K562 (cell line): ENCODE data around the gene CCNDBP1. TPM values are rescaled to one million over a fixed set of nuclear protein-coding genes. Genes with fewer than 3 reads are reported as not detected.

Experiments used
- ATAC-seq: fragments of 200-7000 bp; cut with Tn5 transposase; 3 replicates; pipeline ENCODE4 v1.9.1; 2020; ENCODE audit warnings: moderate library complexity
- BruUV-seq: library from RNA; stranded (reverse); fragments of 400-500 nt; replicated peaks from 2 replicates; lab custom pipeline; 2021; lab: Mats Ljungman, UMichigan
- CTCF ChIA-PET: fragments of 300-600 bp; formaldehyde crosslinking; extraction: SDS; loops from one replicate; lab custom pipeline; 2021; ENCODE audit warnings: low intra/inter-chr PET ratio; lab: Yijun Ruan, JAX
- POLR2A ChIA-PET: fragments of 300-600, 350-650 bp; sonication (Branson Sonifier 250); formaldehyde crosslinking; extraction: SDS; loops from one replicate; lab custom pipeline; 2021; ENCODE audit warnings: antibody characterized with exemption, inconsistent platforms; lab: Yijun Ruan, JAX
- DNase-seq, 4 experiments: peaks; one replicate each; pipeline versions ENCODE4 v3.0.0 to v3.0.0-alpha.2; 2011 to 2018; ENCODE audit warnings: low spot score in 3 of 4, mixed read lengths in 3 of 4; ENCODE audit errors: extremely low read depth in 1 of 4
- FAIRE-seq: peaks from 2 replicates; lab custom pipeline; 2011; peaks lifted over from hg19 to GRCh38; lab: Jason Lieb, UNC
- H2AFZ ChIP-seq: 2 replicates; pipeline ENCODE4 v1.6.0; 2011; ENCODE audit warnings: low read depth, low read length, control low read depth, inconsistent platforms
- H3K27ac ChIP-seq: fragments of 200-600 bp; 3 replicates; pipeline ENCODE4 v1.8.0; 2011; ENCODE audit warnings: low read depth, mild to moderate bottlenecking, control low read depth, inconsistent platforms, low read length, moderate library complexity, mixed read lengths; ENCODE audit errors: extremely low read depth
- H3K27me3 ChIP-seq, 2 experiments: fragments of 300-600 bp in 1 of 2; 2 replicates in 1 of 2; 3 replicates in 1 of 2; pipeline versions ENCODE4 v1.6.0 to v1.8.0; 2011; ENCODE audit warnings: inconsistent platforms in 2 of 2, low read length in 2 of 2, mild to moderate bottlenecking in 1 of 2, mixed read lengths in 1 of 2, moderate library complexity in 1 of 2; ENCODE audit not compliant: control insufficient read depth in 2 of 2, insufficient read depth in 2 of 2
- H3K36me3 ChIP-seq: fragments of 300-600 bp; 3 replicates; pipeline ENCODE4 v1.8.0; 2011; ENCODE audit warnings: mild to moderate bottlenecking, low read length, inconsistent platforms; ENCODE audit not compliant: control insufficient read depth, insufficient read depth
- H3K4me1 ChIP-seq, 2 experiments: fragments of 200-600 bp in 1 of 2; replicated peaks in 1 of 2; 2 replicates in 1 of 2; 3 replicates in 1 of 2; pipeline versions ENCODE4 v1.5.1 to v1.8.0; 2011; ENCODE audit warnings: inconsistent platforms in 2 of 2, low read length in 2 of 2, mild to moderate bottlenecking in 1 of 2, mixed read lengths in 1 of 2, moderate library complexity in 1 of 2; ENCODE audit not compliant: control insufficient read depth in 2 of 2, insufficient read depth in 2 of 2
- H3K4me2 ChIP-seq: 2 replicates; pipeline ENCODE4 v1.6.1; 2011; ENCODE audit warnings: low read length, control low read depth, inconsistent platforms, mixed read lengths; ENCODE audit not compliant: insufficient read depth
- H3K4me3 ChIP-seq: fragments of 200-600 bp; sonication (generic), shearing (Covaris generic); 2 replicates; pipeline ENCODE4 v1.5.1; 2016; ENCODE audit warnings: control low read depth, inconsistent platforms
- H3K79me2 ChIP-seq: fragments of 200-600 bp; 3 replicates; pipeline ENCODE4 v1.8.0; 2011; ENCODE audit warnings: low read length, inconsistent platforms; ENCODE audit not compliant: control insufficient read depth, insufficient read depth
- H3K9ac ChIP-seq, 2 experiments: 2 replicates each; pipeline versions ENCODE4 v1.6.0 to v1.6.1; 2011; ENCODE audit warnings: low read depth in 2 of 2, low read length in 2 of 2, control low read depth in 1 of 2, inconsistent platforms in 1 of 2, mild to moderate bottlenecking in 1 of 2, mixed read lengths in 1 of 2; ENCODE audit not compliant: insufficient read depth in 1 of 2
- H3K9me1 ChIP-seq: one replicate; pipeline ENCODE4 v1.6.0; 2011; ENCODE audit warnings: inconsistent platforms, mild to moderate bottlenecking, low read length, moderate library complexity; ENCODE audit not compliant: control insufficient read depth, insufficient read depth
- H3K9me3 ChIP-seq: replicated peaks from 2 replicates; pipeline ENCODE4 v1.5.1; 2011; ENCODE audit warnings: low read depth, low read length, inconsistent platforms; ENCODE audit not compliant: control insufficient read depth, insufficient read depth
- H4K20me1 ChIP-seq: replicated peaks from 2 replicates; pipeline ENCODE4 v1.6.1; 2011; ENCODE audit warnings: low read length, inconsistent platforms, mixed read lengths; ENCODE audit not compliant: control insufficient read depth, insufficient read depth
- BCLAF1 ChIP-seq, 2 experiments: fragments of 450-650 bp in 1 of 2; IDR thresholded peaks; 2 replicates each; pipeline ENCODE4 v1.6.1; 2011 to 2017; ENCODE audit warnings: low read depth in 2 of 2, antibody characterized with exemption in 1 of 2, borderline replicate concordance in 1 of 2, low read length in 1 of 2, mild to moderate bottlenecking in 1 of 2, mixed read lengths in 1 of 2; ENCODE audit not compliant: control insufficient read depth in 1 of 2
- GATAD2B ChIP-seq: fragments of 450-650 bp; IDR thresholded peaks from 2 replicates; pipeline ENCODE4 v1.6.1; 2017; ENCODE audit warnings: mild to moderate bottlenecking, borderline replicate concordance
- NKRF ChIP-seq: fragments of 450-650 bp; IDR thresholded peaks from 2 replicates; pipeline ENCODE4 v1.6.1; 2016; ENCODE audit warnings: borderline replicate concordance
- ZBTB1 ChIP-seq: sonication (generic); formaldehyde crosslinking; IDR thresholded peaks from 2 replicates; pipeline ENCODE4 v1.8.1; 2023; ENCODE audit warnings: missing genetic modification reagents, low read depth, mild to moderate bottlenecking, borderline replicate concordance
- ZNF398 ChIP-seq: fragments of 250-450 bp; sonication (Bioruptor Pico); IDR thresholded peaks from 2 replicates; pipeline ENCODE4 v1.8.0; 2021; ENCODE audit warnings: moderate library complexity, mild to moderate bottlenecking, inconsistent platforms
- WGBS: fragments of 100-300 bp; shearing (Covaris generic); methylation state at CpG from one replicate; pipeline ENCODE4 v1.1.6; 2016; ENCODE audit warnings: low coverage, mixed read lengths; ENCODE audit not compliant: insufficient coverage; ENCODE audit errors: missing lambda C conversion rate; 5-methylcytosine and 5-hydroxymethylcytosine counted together
- in situ Hi-C: fragments of 300-500 bp; cut with MboI; formaldehyde crosslinking; loops from 4 replicates; pipeline ENCODE4 v1.15.0; 2018; ENCODE audit warnings: inconsistent platforms, mixed read lengths
- intact Hi-C: fragments of 100-400 bp; cut with micrococcal nuclease; formaldehyde crosslinking; loops from 2 replicates; pipeline ENCODE4 v1.14.2; 2022
- polyA plus RNA-seq, 8 experiments: library from polyadenylated mRNA; depleted of rRNA in 4 of 8; stranded (reverse) in 5 of 8; unstranded in 3 of 8; fragments of >200 nt; fragmentation: Nextera tagmentation in 2 of 8; fragmentation: Illumina TruSeq in 1 of 8; extraction: Ambion mirVana in 2 of 8; extraction: Trizol in 1 of 8; gene quantifications; 2 replicates each; pipeline versions ENCODE4 v1.2.1 to v1.2.3, GENCODE V29; 2011 to 2014; ENCODE audit warnings: inconsistent platforms in 1 of 8, missing spikeins in 1 of 8
- total RNA-seq, 7 experiments: library from RNA; depleted of rRNA in 6 of 7; stranded (reverse); fragments of >200 nt in 6 of 7; fragmentation: Illumina TruSeq in 2 of 7; extraction: Trizol in 2 of 7; gene quantifications; 2 replicates each; pipeline versions ENCODE4 v1.2.1 to v1.2.3, GENCODE V29; 2011 to 2021; ENCODE audit warnings: low replicate concordance in 1 of 7

CCNDBP1 gene
- total and polyA plus RNA-seq, 9 of the 15 experiments (the other 6 are each of a cell fraction or from before 2014, with no cell fraction given): 37.0 to 111 (median 55.5) TPM

- TF ChIP-seq BCLAF1 (IDR thresholded peaks at IDR 0.05; ENCODE audit: borderline replicate concordance in 1 of 2, control insufficient read depth in 1 of 2, low read depth in 2 of 2, low read length in 1 of 2) (no peak), GATAD2B (no peak)
These were observed 9.6 kb downstream of the CCNDBP1 start (continued) for GRCh38 chr15:43194795-43195194.

GRCh38 chr15:43196760-43197548 lies 11.8 kb downstream of the CCNDBP1 start:
- Histone ChIP-seq H3K27ac (no peak overlapping the region), H3K9me3 (peaks cover 2% of the 10 kb centered on the region; the same call in 1 of the 2 replicates), H3K27me3 (no peaks in the 10 kb centered on the region), H2AFZ (no peak overlapping the region), H3K4me2 (no peak overlapping the region), H3K79me2 (no peaks in the 10 kb centered on the region), H3K9ac (no peak overlapping the region), H4K20me1 (no peaks in the 10 kb centered on the region), H3K36me3 (peaks cover 42% of the 10 kb centered on the region), H3K4me3 (no peak overlapping the region), H3K9me1 (no peaks in the 10 kb centered on the region), H3K4me1 (no peaks in the 10 kb centered on the region)
- in situ Hi-C loops: no loop called here
- FAIRE-seq: no peak
- no peak for ATAC-seq
- no TSS peak for BruUV-seq
- CTCF ChIA-PET: interaction anchor here (0.7 kb wide), 1 partner anchor 489 kb away, joined by 3 read pairs; no protein-coding TSS in a partner anchor
- no peak for DNase-seq
- WGBS: 78% methylated on average over 10 of the region's 10 CpGs
- intact Hi-C loops: no loop called here
- POLR2A ChIA-PET: interaction anchor here (0.7 kb wide), 2 partner anchors 63 to 79 kb away, joined by 3 read pairs; no protein-coding TSS in a partner anchor
- TF ChIP-seq NKRF (no peak), ZNF398 (CRISPR knock-in tag) (no peak), ZBTB1 (0 out of 2 replicates have a peak, but pooled peaks have one; percentile 18)
